ENCODE data around the gene ABCA1.
"Not testable (repeated sequence)": the region's sequence is repeated elsewhere in the genome, so short reads cannot be mapped to it uniquely, and the experiment has no call there.

ABCA1 gene

GRCh38 chr9:104869811-104870210 lies 58.1 kb downstream of the ABCA1 start:
- no peak for DNase-seq (ENCODE audit: low read depth in 1 of 2, low spot score in 1 of 2)

GRCh38 chr9:104868687-104869404 lies 59.1 kb downstream of the ABCA1 start:
- no peak for DNase-seq (ENCODE audit: low read depth in 1 of 2, low spot score in 1 of 2)

- no peak for DNase-seq (ENCODE audit: low read depth in 1 of 2, low spot score in 1 of 2)
Observed at GRCh38 chr9:104868303-104868686, 59.7 kb downstream of the ABCA1 start.

GRCh38 chr9:104866191-104866590 lies 61.8 kb downstream of the ABCA1 start:
- DNase-seq (ENCODE audit: low read depth in 1 of 2, low spot score in 1 of 2), result no peak

GRCh38 chr9:104864675-104865104 lies 63.3 kb downstream of the ABCA1 start:
- no peak for DNase-seq (ENCODE audit: low read depth in 1 of 2, low spot score in 1 of 2)

GRCh38 chr9:104863180-104863883 lies 64.6 kb downstream of the ABCA1 start:
- DNase-seq (ENCODE audit: low read depth in 1 of 2, low spot score in 1 of 2), result peak in 1 of 2 donors; percentile 5

GRCh38 chr9:104861397-104861796 lies 66.6 kb downstream of the ABCA1 start:
- DNase-seq (ENCODE audit: low read depth in 1 of 2, low spot score in 1 of 2), result no peak

- DNase-seq (ENCODE audit: low read depth in 1 of 2, low spot score in 1 of 2), result no peak
Observed at GRCh38 chr9:104860263-104860662, 67.7 kb downstream of the ABCA1 start.

GRCh38 chr9:104858846-104859245 lies 69.1 kb downstream of the ABCA1 start:
- DNase-seq (ENCODE audit: low read depth in 1 of 2, low spot score in 1 of 2), result no peak

GRCh38 chr9:104858271-104858670 lies 69.7 kb downstream of the ABCA1 start:
- DNase-seq (ENCODE audit: low read depth in 1 of 2, low spot score in 1 of 2), result no peak

- no peak for DNase-seq (ENCODE audit: low read depth in 1 of 2, low spot score in 1 of 2)
Observed at GRCh38 chr9:104856413-104856941, 71.5 kb downstream of the ABCA1 start.

GRCh38 chr9:104855807-104856206 lies 72.1 kb downstream of the ABCA1 start:
- no peak for DNase-seq (ENCODE audit: low read depth in 1 of 2, low spot score in 1 of 2)

GRCh38 chr9:104855258-104855657 lies 72.7 kb downstream of the ABCA1 start:
- not testable (repeated sequence) for DNase-seq (ENCODE audit: low read depth in 1 of 2, low spot score in 1 of 2)

- no peak for DNase-seq (ENCODE audit: low read depth in 1 of 2, low spot score in 1 of 2)
Observed at GRCh38 chr9:104854613-104855012, 73.3 kb downstream of the ABCA1 start.

GRCh38 chr9:104853683-104854082 lies 74.3 kb downstream of the ABCA1 start:
- DNase-seq (ENCODE audit: low read depth in 1 of 2, low spot score in 1 of 2), result no peak

- no peak for DNase-seq (ENCODE audit: low read depth in 1 of 2, low spot score in 1 of 2)
Observed at GRCh38 chr9:104853159-104853558, 74.8 kb downstream of the ABCA1 start.

GRCh38 chr9:104851546-104851920 lies 76.4 kb downstream of the ABCA1 start:
- no peak for DNase-seq (ENCODE audit: low read depth in 1 of 2, low spot score in 1 of 2)

- DNase-seq (ENCODE audit: low read depth in 1 of 2, low spot score in 1 of 2), result no peak
Observed at GRCh38 chr9:104850786-104851545, 77.0 kb downstream of the ABCA1 start.

GRCh38 chr9:104849023-104849422 lies 78.9 kb downstream of the ABCA1 start:
- no peak for DNase-seq (ENCODE audit: low read depth in 1 of 2, low spot score in 1 of 2)

- DNase-seq (ENCODE audit: low read depth in 1 of 2, low spot score in 1 of 2), result no peak
Observed at GRCh38 chr9:104844710-104845109, 83.2 kb downstream of the ABCA1 start.

GRCh38 chr9:104843644-104844240 lies 84.2 kb downstream of the ABCA1 start:
- no peak for DNase-seq (ENCODE audit: low read depth in 1 of 2, low spot score in 1 of 2)

All from stimulated activated CD4-positive, alpha-beta T cell treated with anti-CD3 and anti-CD28 coated beads, Interleukin-15, amount 100 ng/mL, for 1 hour (primary cell).